ENCODE measurements around the gene EVPL.

DNA sequence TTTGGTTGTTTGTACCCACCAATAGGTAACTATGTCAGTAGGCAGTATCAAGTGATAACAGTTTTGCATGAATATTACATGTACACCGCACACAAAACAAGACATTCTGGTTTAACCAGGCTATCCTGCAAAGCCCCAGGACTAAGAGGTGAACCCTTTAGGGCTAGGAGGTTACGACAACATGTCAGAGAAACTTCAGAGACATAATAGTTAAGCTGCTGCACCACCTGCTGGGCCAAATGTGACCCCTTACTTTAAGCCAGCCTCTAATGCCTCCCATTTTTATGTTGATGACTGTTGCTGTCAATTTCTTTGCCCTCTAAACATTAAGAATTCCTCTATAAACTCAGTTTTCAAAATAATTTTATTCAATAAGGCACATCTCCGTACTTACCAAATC is 29.8 kb upstream of the EVPL start:
- no peak for TF ChIP-seq EZH2 (IDR thresholded peaks at IDR 0.05; ENCODE audit: borderline replicate concordance)
- TF ChIP-seq, protein P1, sequence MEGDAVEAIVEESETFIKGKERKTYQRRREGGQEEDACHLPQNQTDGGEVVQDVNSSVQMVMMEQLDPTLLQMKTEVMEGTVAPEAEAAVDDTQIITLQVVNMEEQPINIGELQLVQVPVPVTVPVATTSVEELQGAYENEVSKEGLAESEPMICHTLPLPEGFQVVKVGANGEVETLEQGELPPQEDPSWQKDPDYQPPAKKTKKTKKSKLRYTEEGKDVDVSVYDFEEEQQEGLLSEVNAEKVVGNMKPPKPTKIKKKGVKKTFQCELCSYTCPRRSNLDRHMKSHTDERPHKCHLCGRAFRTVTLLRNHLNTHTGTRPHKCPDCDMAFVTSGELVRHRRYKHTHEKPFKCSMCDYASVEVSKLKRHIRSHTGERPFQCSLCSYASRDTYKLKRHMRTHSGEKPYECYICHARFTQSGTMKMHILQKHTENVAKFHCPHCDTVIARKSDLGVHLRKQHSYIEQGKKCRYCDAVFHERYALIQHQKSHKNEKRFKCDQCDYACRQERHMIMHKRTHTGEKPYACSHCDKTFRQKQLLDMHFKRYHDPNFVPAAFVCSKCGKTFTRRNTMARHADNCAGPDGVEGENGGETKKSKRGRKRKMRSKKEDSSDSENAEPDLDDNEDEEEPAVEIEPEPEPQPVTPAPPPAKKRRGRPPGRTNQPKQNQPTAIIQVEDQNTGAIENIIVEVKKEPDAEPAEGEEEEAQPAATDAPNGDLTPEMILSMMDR (IDR thresholded peaks at IDR 0.05; ENCODE audit: poor library complexity) = peak; percentile 9
